K562 (cell line): Measurements from ENCODE around the gene KPRP. TPM values are rescaled to one million over a fixed set of nuclear protein-coding genes. Genes with fewer than 3 reads are reported as not detected.

Experiments
- ATAC-seq: fragments of 200-7000 bp; cut with Tn5 transposase; 3 replicates; pipeline ENCODE4 v1.9.1; 2020; ENCODE audit warnings: moderate library complexity
- BruUV-seq: library from RNA; stranded (reverse); fragments of 400-500 nt; replicated peaks from 2 replicates; lab custom pipeline; 2021; lab: Mats Ljungman, UMichigan
- CTCF ChIA-PET: fragments of 300-600 bp; formaldehyde crosslinking; extraction: SDS; loops from one replicate; lab custom pipeline; 2021; ENCODE audit warnings: low intra/inter-chr PET ratio; lab: Yijun Ruan, JAX
- POLR2A ChIA-PET: fragments of 300-600, 350-650 bp; sonication (Branson Sonifier 250); formaldehyde crosslinking; extraction: SDS; loops from one replicate; lab custom pipeline; 2021; ENCODE audit warnings: antibody characterized with exemption, inconsistent platforms; lab: Yijun Ruan, JAX
- DNase-seq, 4 experiments: peaks; one replicate each; pipeline versions ENCODE4 v3.0.0 to v3.0.0-alpha.2; 2011 to 2018; ENCODE audit warnings: low spot score in 3 of 4, mixed read lengths in 3 of 4; ENCODE audit errors: extremely low read depth in 1 of 4
- FAIRE-seq: peaks from 2 replicates; lab custom pipeline; 2011; peaks lifted over from hg19 to GRCh38; lab: Jason Lieb, UNC
- H2AFZ ChIP-seq: 2 replicates; pipeline ENCODE4 v1.6.0; 2011; ENCODE audit warnings: low read depth, low read length, control low read depth, inconsistent platforms
- H3K27ac ChIP-seq: fragments of 200-600 bp; 3 replicates; pipeline ENCODE4 v1.8.0; 2011; ENCODE audit warnings: low read depth, mild to moderate bottlenecking, control low read depth, inconsistent platforms, low read length, moderate library complexity, mixed read lengths; ENCODE audit errors: extremely low read depth
- H3K27me3 ChIP-seq, 2 experiments: fragments of 300-600 bp in 1 of 2; 2 replicates in 1 of 2; 3 replicates in 1 of 2; pipeline versions ENCODE4 v1.6.0 to v1.8.0; 2011; ENCODE audit warnings: inconsistent platforms in 2 of 2, low read length in 2 of 2, mild to moderate bottlenecking in 1 of 2, mixed read lengths in 1 of 2, moderate library complexity in 1 of 2; ENCODE audit not compliant: control insufficient read depth in 2 of 2, insufficient read depth in 2 of 2
- H3K36me3 ChIP-seq: fragments of 300-600 bp; 3 replicates; pipeline ENCODE4 v1.8.0; 2011; ENCODE audit warnings: mild to moderate bottlenecking, low read length, inconsistent platforms; ENCODE audit not compliant: control insufficient read depth, insufficient read depth
- H3K4me1 ChIP-seq, 2 experiments: fragments of 200-600 bp in 1 of 2; replicated peaks in 1 of 2; 2 replicates in 1 of 2; 3 replicates in 1 of 2; pipeline versions ENCODE4 v1.5.1 to v1.8.0; 2011; ENCODE audit warnings: inconsistent platforms in 2 of 2, low read length in 2 of 2, mild to moderate bottlenecking in 1 of 2, mixed read lengths in 1 of 2, moderate library complexity in 1 of 2; ENCODE audit not compliant: control insufficient read depth in 2 of 2, insufficient read depth in 2 of 2
- H3K4me2 ChIP-seq: 2 replicates; pipeline ENCODE4 v1.6.1; 2011; ENCODE audit warnings: low read length, control low read depth, inconsistent platforms, mixed read lengths; ENCODE audit not compliant: insufficient read depth
- H3K4me3 ChIP-seq: fragments of 200-600 bp; sonication (generic), shearing (Covaris generic); 2 replicates; pipeline ENCODE4 v1.5.1; 2016; ENCODE audit warnings: control low read depth, inconsistent platforms
- H3K79me2 ChIP-seq: fragments of 200-600 bp; 3 replicates; pipeline ENCODE4 v1.8.0; 2011; ENCODE audit warnings: low read length, inconsistent platforms; ENCODE audit not compliant: control insufficient read depth, insufficient read depth
- H3K9ac ChIP-seq, 2 experiments: 2 replicates each; pipeline versions ENCODE4 v1.6.0 to v1.6.1; 2011; ENCODE audit warnings: low read depth in 2 of 2, low read length in 2 of 2, control low read depth in 1 of 2, inconsistent platforms in 1 of 2, mild to moderate bottlenecking in 1 of 2, mixed read lengths in 1 of 2; ENCODE audit not compliant: insufficient read depth in 1 of 2
- H3K9me1 ChIP-seq: one replicate; pipeline ENCODE4 v1.6.0; 2011; ENCODE audit warnings: inconsistent platforms, mild to moderate bottlenecking, low read length, moderate library complexity; ENCODE audit not compliant: control insufficient read depth, insufficient read depth
- H3K9me3 ChIP-seq: replicated peaks from 2 replicates; pipeline ENCODE4 v1.5.1; 2011; ENCODE audit warnings: low read depth, low read length, inconsistent platforms; ENCODE audit not compliant: control insufficient read depth, insufficient read depth
- H4K20me1 ChIP-seq: replicated peaks from 2 replicates; pipeline ENCODE4 v1.6.1; 2011; ENCODE audit warnings: low read length, inconsistent platforms, mixed read lengths; ENCODE audit not compliant: control insufficient read depth, insufficient read depth
- ADNP ChIP-seq: fragments of 200-800 bp; sonication (Bioruptor generic); IDR thresholded peaks from 2 replicates; pipeline ENCODE4 v1.6.1; 2016; ENCODE audit warnings: missing genetic modification characterization, missing compliant biosample characterization
- CBFA2T3 ChIP-seq: fragments of 450-650 bp; IDR thresholded peaks from 2 replicates; pipeline ENCODE4 v1.6.1; 2017
- CC2D1A ChIP-seq: fragments of 450-650 bp; IDR thresholded peaks from 2 replicates; pipeline ENCODE4 v1.6.1; 2017; ENCODE audit warnings: mild to moderate bottlenecking
- EP400 ChIP-seq: fragments of 450-650 bp; IDR thresholded peaks from 2 replicates; pipeline ENCODE4 v1.6.1; 2017; ENCODE audit warnings: antibody characterized with exemption, mild to moderate bottlenecking, moderate library complexity
- NCOA6 ChIP-seq: fragments of 450-650 bp; IDR thresholded peaks from 2 replicates; pipeline ENCODE4 v1.6.1; 2017; ENCODE audit warnings: mild to moderate bottlenecking
- RNF2 ChIP-seq: sonication (generic); IDR thresholded peaks from 2 replicates; pipeline ENCODE4 v1.6.1; 2016
- SRSF3 ChIP-seq: fragments of 200-400 bp; formaldehyde crosslinking; IDR thresholded peaks from 2 replicates; pipeline ENCODE4 v1.6.1; 2016; ENCODE audit warnings: mild to moderate bottlenecking, low read length, moderate library complexity; ENCODE audit not compliant: insufficient read depth
- U2AF1 ChIP-seq: fragments of 200-400 bp; formaldehyde crosslinking; optimal IDR thresholded peaks from 2 replicates; pipeline ENCODE3; 2017; ENCODE audit warnings: mild to moderate bottlenecking, low read depth, low read length, moderate library complexity
- ZBTB8A ChIP-seq: fragments of 450-650 bp; IDR thresholded peaks from 2 replicates; pipeline ENCODE4 v1.6.1; 2018; ENCODE audit warnings: mild to moderate bottlenecking, moderate library complexity; ENCODE audit not compliant: partially characterized antibody
- ZNF197 ChIP-seq: fragments of 200-800 bp; sonication (Bioruptor generic); IDR thresholded peaks from 2 replicates; pipeline ENCODE4 v1.6.1; 2016; ENCODE audit warnings: low read depth, missing genetic modification characterization, missing compliant biosample characterization
- WGBS: fragments of 100-300 bp; shearing (Covaris generic); methylation state at CpG from one replicate; pipeline ENCODE4 v1.1.6; 2016; ENCODE audit warnings: low coverage, mixed read lengths; ENCODE audit not compliant: insufficient coverage; ENCODE audit errors: missing lambda C conversion rate; 5-methylcytosine and 5-hydroxymethylcytosine counted together
- in situ Hi-C: fragments of 300-500 bp; cut with MboI; formaldehyde crosslinking; loops from 4 replicates; pipeline ENCODE4 v1.15.0; 2018; ENCODE audit warnings: inconsistent platforms, mixed read lengths
- intact Hi-C: fragments of 100-400 bp; cut with micrococcal nuclease; formaldehyde crosslinking; loops from 2 replicates; pipeline ENCODE4 v1.14.2; 2022
- polyA plus RNA-seq, 8 experiments: library from polyadenylated mRNA; depleted of rRNA in 4 of 8; stranded (reverse) in 5 of 8; unstranded in 3 of 8; fragments of >200 nt; fragmentation: Nextera tagmentation in 2 of 8; fragmentation: Illumina TruSeq in 1 of 8; extraction: Ambion mirVana in 2 of 8; extraction: Trizol in 1 of 8; gene quantifications; 2 replicates each; pipeline versions ENCODE4 v1.2.1 to v1.2.3, GENCODE V29; 2011 to 2014; ENCODE audit warnings: inconsistent platforms in 1 of 8, missing spikeins in 1 of 8
- total RNA-seq, 7 experiments: library from RNA; depleted of rRNA in 6 of 7; stranded (reverse); fragments of >200 nt in 6 of 7; fragmentation: Illumina TruSeq in 2 of 7; extraction: Trizol in 2 of 7; gene quantifications; 2 replicates each; pipeline versions ENCODE4 v1.2.1 to v1.2.3, GENCODE V29; 2011 to 2021; ENCODE audit warnings: low replicate concordance in 1 of 7

KPRP gene
- total and polyA plus RNA-seq, 9 of the 15 experiments (the other 6 are each of a cell fraction or from before 2014, with no cell fraction given), result not detected

GRCh38 chr1:152728986-152729385, 28.8 kb upstream of the KPRP start:
- Histone ChIP-seq H3K27ac (no peak overlapping the region), H3K9ac (no peak overlapping the region), H3K79me2 (no peaks in the 10 kb centered on the region), H2AFZ (no peak overlapping the region), H3K4me1 (no peaks in the 10 kb centered on the region), H3K9me3 (no peaks in the 10 kb centered on the region), H3K4me2 (no peak overlapping the region), H4K20me1 (peaks cover 6% of the 10 kb centered on the region; the same call in 1 of the 2 replicates), H3K36me3 (no peaks in the 10 kb centered on the region), H3K9me1 (no peaks in the 10 kb centered on the region), H3K27me3 (no peaks in the 10 kb centered on the region), H3K4me3 (no peak overlapping the region)
- FAIRE-seq (no peak), ATAC-seq (no peak), DNase-seq (no peak)
- no peak for TF ChIP-seq NCOA6
- TF ChIP-seq CBFA2T3, result no peak
- TF ChIP-seq ZBTB8A, result no peak
- TF ChIP-seq SRSF3, result no peak
- no peak for TF ChIP-seq RNF2
- no peak for TF ChIP-seq EP400
- no peak for TF ChIP-seq CC2D1A
- TF ChIP-seq ZNF197 (CRISPR knock-in tag), result no peak
- no peak for TF ChIP-seq U2AF1
- TF ChIP-seq ADNP, result no peak
- BruUV-seq, result no TSS peak
- CTCF ChIA-PET, result no interaction called here
- in situ Hi-C loops, result no loop called here
- POLR2A ChIA-PET, result interaction anchor here (1.1 kb wide), 1 partner anchor 8 kb away, joined by 3 read pairs; no protein-coding TSS in a partner anchor
- 0% methylated on average over 1 of the region's 1 CpG for WGBS
- intact Hi-C loops, result no loop called here
